CD4-positive, alpha-beta T cell (primary cell): Measurements from ENCODE around the gene CACNB3. TPM values are rescaled to one million over a fixed set of nuclear protein-coding genes. Genes with fewer than 3 reads are reported as not detected.

Source experiments
- ATAC-seq: fragments of 200-7000 bp; cut with Tn5 transposase; one replicate; pipeline ENCODE4 v1.10.0; 2022; ENCODE audit warnings: mild to moderate bottlenecking; ENCODE audit not compliant: poor library complexity
- CTCF ChIA-PET: fragments of 350-600 bp; sonication (Branson Sonifier 250); formaldehyde crosslinking; loops from one replicate; lab custom pipeline; 2021; ENCODE audit warnings: antibody characterized with exemption, inconsistent platforms; lab: Charles Lee
- POLR2A ChIA-PET: fragments of 350-600 bp; sonication (Branson Sonifier 250); formaldehyde crosslinking; loops from one replicate; lab custom pipeline; 2021; ENCODE audit warnings: antibody characterized with exemption, inconsistent platforms; lab: Charles Lee
- DNase-seq, 14 experiments: peaks; one replicate each; pipeline ENCODE4 v3.0.0-alpha.2; 2013 to 2020; ENCODE audit warnings: mixed read lengths in 2 of 14
- H3K27ac ChIP-seq, 2 donors: one replicate each; pipeline versions ENCODE4 v1.5.1 to v1.7.0; 2013; ENCODE audit warnings: low read length in 2 of 2, low read depth in 1 of 2, mild to moderate bottlenecking in 1 of 2
- H3K27me3 ChIP-seq, 2 experiments: 1 replicate in 1 of 2; 2 replicates in 1 of 2; pipeline versions ENCODE4 v1.6.1 to v1.7.0; 2013; ENCODE audit warnings: low read length in 2 of 2, control low read depth in 1 of 2, mild to moderate bottlenecking in 1 of 2, moderate library complexity in 1 of 2; ENCODE audit not compliant: insufficient read depth in 2 of 2, control insufficient read depth in 1 of 2
- H3K36me3 ChIP-seq: one replicate; pipeline ENCODE4 v1.6.1; 2013; ENCODE audit warnings: low read length, control low read depth; ENCODE audit not compliant: insufficient read depth
- H3K4me1 ChIP-seq: one replicate; pipeline ENCODE4 v1.6.1; 2013; ENCODE audit warnings: low read length, control low read depth; ENCODE audit not compliant: insufficient read depth
- H3K4me3 ChIP-seq: one replicate; pipeline ENCODE4 v1.5.1; 2013; ENCODE audit warnings: mild to moderate bottlenecking, low read length, moderate library complexity
- H3K9me3 ChIP-seq, 2 experiments: 1 replicate in 1 of 2; 2 replicates in 1 of 2; pipeline versions ENCODE4 v1.6.1 to v1.7.0; 2013; ENCODE audit warnings: low read length in 2 of 2, mild to moderate bottlenecking in 2 of 2, control low read depth in 1 of 2, moderate library complexity in 1 of 2; ENCODE audit not compliant: control insufficient read depth in 1 of 2, insufficient read depth in 1 of 2
- H3K27ac Mint-ChIP-seq: one replicate; pipeline ENCODE4 v1.8.0; 2020; ENCODE audit warnings: mixed read lengths
- H3K27me3 Mint-ChIP-seq: one replicate; pipeline ENCODE4 v1.8.0; 2021; ENCODE audit warnings: mixed read lengths
- H3K36me3 Mint-ChIP-seq: one replicate; pipeline ENCODE4 v1.8.0; 2021; ENCODE audit warnings: low read depth, mixed read lengths
- H3K4me1 Mint-ChIP-seq: one replicate; pipeline ENCODE4 v1.8.0; 2021; ENCODE audit warnings: low read depth, mixed read lengths
- H3K4me3 Mint-ChIP-seq: one replicate; pipeline ENCODE4 v1.8.0; 2020; ENCODE audit warnings: mild to moderate bottlenecking, mixed read lengths
- H3K9me3 Mint-ChIP-seq: one replicate; pipeline ENCODE4 v1.8.0; 2020; ENCODE audit warnings: mixed read lengths
- CTCF ChIP-seq: fragments of 200-600 bp; IDR thresholded peaks from one replicate; pipeline ENCODE4 v1.8.0; 2022; ENCODE audit warnings: antibody characterized with exemption, mild to moderate bottlenecking
- intact Hi-C, 2 experiments: fragments of 100-400 bp; cut with DNase I in 1 of 2; cut with micrococcal nuclease in 1 of 2; formaldehyde crosslinking; loops; one replicate each; pipeline versions ENCODE4 v1.15.1 to v1.9.0; 2023 to 2025; cut with DNase I, micrococcal nuclease
- total RNA-seq, 174 experiments: library from RNA in 2 of 174; stranded (reverse) in 2 of 174; gene quantifications; one replicate each; pipeline ENCODE4 v1.2.3 and lab custom pipeline; 2021 to 2026

Gene CACNB3
- total RNA-seq, 2 experiments from 2014 or later = 3.9 to 5.7 TPM

- peak overlapping the region; percentile 94 for H3K4me3 Mint-ChIP-seq
Observed at GRCh38 chr12:48815126-48816110, 2.9 kb upstream of the CACNB3 start.

GRCh38 chr12:48816143-48816854, 2.0 kb upstream of the CACNB3 start:
- H3K4me1 ChIP-seq = peaks cover 51% of the 10 kb centered on the region
- H3K4me1 Mint-ChIP-seq = peaks cover 44% of the 10 kb centered on the region
- H3K4me3 Mint-ChIP-seq = peak overlapping the region; percentile 87
- no peaks in the 10 kb centered on the region for H3K36me3 ChIP-seq
- no peaks in the 10 kb centered on the region for H3K36me3 Mint-ChIP-seq
- no peaks in the 10 kb centered on the region for H3K9me3 ChIP-seq
- ChIA-PET CTCF (interaction anchor here (0.8 kb wide), 1 partner anchor 63 kb away, joined by 3 read pairs; no protein-coding TSS in a partner anchor), POLR2A (interaction anchor here (1.5 to 2.7 kb wide), 4 partner anchors 11 to 315 kb away, joined by 4 to 16 read pairs (median 6); partner anchors contain the start of genes CCNT1, DDX23 and TUBA1B)
- peak overlapping the region; percentile 76 for H3K4me3 ChIP-seq
- no peak for TF ChIP-seq CTCF
- H3K27me3 Mint-ChIP-seq = no peaks in the 10 kb centered on the region
- DNase-seq (no peak), ATAC-seq (no peak)
- intact Hi-C loops = no loop called here
- no peaks in the 10 kb centered on the region for H3K27me3 ChIP-seq
- H3K27ac Mint-ChIP-seq = no peak overlapping the region
- no peaks in the 10 kb centered on the region for H3K9me3 Mint-ChIP-seq
- no peak overlapping the region for H3K27ac ChIP-seq

More at GRCh38 chr12:48815126-48816110, 2.9 kb upstream of the CACNB3 start:
- Histone ChIP-seq H3K4me3 (peak overlapping the region; percentile 76), H3K9me3 (no peaks in the 10 kb centered on the region), H3K36me3 (no peaks in the 10 kb centered on the region), H3K4me1 (peaks cover 51% of the 10 kb centered on the region), H3K27ac (no peak overlapping the region), H3K27me3 (no peaks in the 10 kb centered on the region)
- no peak for TF ChIP-seq CTCF
- ChIA-PET CTCF (interaction anchor here (0.6 to 2.2 kb wide), 16 partner anchors 8 to 1296 kb away, joined by 3 to 11 read pairs (median 4); partner anchors contain the start of gene DDX23), POLR2A (interaction anchor here (1.0 to 2.7 kb wide), 5 partner anchors 12 to 316 kb away, joined by 4 to 16 read pairs (median 4); partner anchors contain the start of genes CCNT1, DDX23, KANSL2 and TUBA1B)
- Mint-ChIP-seq H3K4me1 (peaks cover 44% of the 10 kb centered on the region), H3K27me3 (no peaks in the 10 kb centered on the region), H3K27ac (no peak overlapping the region), H3K36me3 (no peaks in the 10 kb centered on the region), H3K9me3 (no peaks in the 10 kb centered on the region)
- ATAC-seq (peak; percentile 30), DNase-seq (peak in 7 of 14 experiments; percentile 2 to 58 (median 22))
- intact Hi-C loops = no loop called here
